ENCODE results near the gene PGGHG. TPM values are rescaled to one million over a fixed set of nuclear protein-coding genes. Genes with fewer than 3 reads are reported as not detected.

The PGGHG gene
- total RNA-seq, 1 donor from 2014 or later: 46.7 TPM

GRCh38 chr11:342328-342727 lies 53.4 kb downstream of the PGGHG start:
- peaks cover 15% of the 10 kb centered on the region for H3K4me1 ChIP-seq
- intact Hi-C loops (cut with DNase I): no loop called here
- H3K27me3 ChIP-seq: no peaks in the 10 kb centered on the region
- H3K9me3 ChIP-seq: no peaks in the 10 kb centered on the region
- DNase-seq (ENCODE audit: extremely low spot score in 2 of 2): no peak
- H3K27ac ChIP-seq: peak overlapping the region; percentile 5
- H3K4me3 ChIP-seq: no peak overlapping the region
- no peaks in the 10 kb centered on the region for H3K36me3 ChIP-seq
- TF ChIP-seq POLR2AphosphoS5 (IDR thresholded peaks at IDR 0.05; ENCODE audit: insufficient read depth in 1 of 2, low read depth in 1 of 2) (no peak), POLR2A (IDR thresholded peaks at IDR 0.05) (no peak)
- TF ChIP-seq, protein P1, sequence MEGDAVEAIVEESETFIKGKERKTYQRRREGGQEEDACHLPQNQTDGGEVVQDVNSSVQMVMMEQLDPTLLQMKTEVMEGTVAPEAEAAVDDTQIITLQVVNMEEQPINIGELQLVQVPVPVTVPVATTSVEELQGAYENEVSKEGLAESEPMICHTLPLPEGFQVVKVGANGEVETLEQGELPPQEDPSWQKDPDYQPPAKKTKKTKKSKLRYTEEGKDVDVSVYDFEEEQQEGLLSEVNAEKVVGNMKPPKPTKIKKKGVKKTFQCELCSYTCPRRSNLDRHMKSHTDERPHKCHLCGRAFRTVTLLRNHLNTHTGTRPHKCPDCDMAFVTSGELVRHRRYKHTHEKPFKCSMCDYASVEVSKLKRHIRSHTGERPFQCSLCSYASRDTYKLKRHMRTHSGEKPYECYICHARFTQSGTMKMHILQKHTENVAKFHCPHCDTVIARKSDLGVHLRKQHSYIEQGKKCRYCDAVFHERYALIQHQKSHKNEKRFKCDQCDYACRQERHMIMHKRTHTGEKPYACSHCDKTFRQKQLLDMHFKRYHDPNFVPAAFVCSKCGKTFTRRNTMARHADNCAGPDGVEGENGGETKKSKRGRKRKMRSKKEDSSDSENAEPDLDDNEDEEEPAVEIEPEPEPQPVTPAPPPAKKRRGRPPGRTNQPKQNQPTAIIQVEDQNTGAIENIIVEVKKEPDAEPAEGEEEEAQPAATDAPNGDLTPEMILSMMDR (IDR thresholded peaks at IDR 0.05): no peak

DNA sequence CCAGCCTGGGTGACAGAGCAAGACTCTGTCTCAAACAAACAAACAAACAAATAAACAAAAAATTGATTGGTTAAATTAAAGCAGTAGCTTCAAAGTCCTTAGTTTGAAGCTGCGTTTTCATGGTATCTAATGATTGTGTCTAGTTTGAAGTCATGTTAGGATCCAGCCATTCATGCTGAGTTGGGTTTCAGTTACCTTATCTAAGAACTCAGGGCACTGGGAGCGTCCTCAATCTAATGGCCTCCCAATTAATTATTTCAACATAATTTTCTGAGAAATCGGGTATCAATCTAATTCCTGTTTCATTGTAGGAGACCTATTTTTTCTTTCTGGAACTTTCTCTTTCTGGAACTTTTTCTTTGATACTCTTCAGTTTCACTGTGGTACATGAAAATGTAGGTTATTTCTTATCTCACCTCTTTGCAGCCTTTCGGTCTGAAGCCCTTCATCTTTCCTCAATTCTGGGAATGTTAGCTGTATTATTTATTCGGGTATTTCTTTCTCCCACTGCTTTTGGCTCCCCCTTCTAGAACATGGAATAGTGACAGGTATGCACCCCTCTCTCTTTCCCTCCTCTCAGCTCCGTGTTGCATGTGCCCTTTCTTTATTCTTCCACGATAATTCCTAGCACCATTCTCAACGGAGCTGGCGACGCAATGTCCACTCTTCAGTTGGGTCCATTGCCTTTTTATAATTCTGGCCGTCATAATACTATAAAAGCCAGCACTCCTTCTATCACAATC lies 56.1 kb downstream of the PGGHG start:
- no peak for TF ChIP-seq POLR2A (IDR thresholded peaks at IDR 0.05)
- TF ChIP-seq, protein P1 (IDR thresholded peaks at IDR 0.05): no peak
- TF ChIP-seq POLR2AphosphoS5 (IDR thresholded peaks at IDR 0.05; ENCODE audit: insufficient read depth in 1 of 2, low read depth in 1 of 2): no peak
- H3K27ac ChIP-seq: no peak overlapping the region
- no peak overlapping the region for H3K4me3 ChIP-seq
- DNase-seq (ENCODE audit: extremely low spot score in 2 of 2): no peak
- no peaks in the 10 kb centered on the region for H3K27me3 ChIP-seq
- intact Hi-C loops (cut with DNase I): no loop called here
- peaks cover 11% of the 10 kb centered on the region for H3K4me1 ChIP-seq
- H3K9me3 ChIP-seq: no peaks in the 10 kb centered on the region
- no peaks in the 10 kb centered on the region for H3K36me3 ChIP-seq

Small RNA genes lying within 50 kb of the gene (small RNA-seq; reads per million reads assigned to genes)
- not detected for gene AC136475.6

Other genes with a start within 250 kb of the PGGHG start
- not detected for gene SCGB1C1, start 96.0 kb upstream of the PGGHG start, total RNA-seq
- gene BET1L, start 81.7 kb upstream of the PGGHG start, total RNA-seq: 26.5 TPM
- gene RIC8A, start 81.4 kb upstream of the PGGHG start, total RNA-seq: 90.1 TPM
- 5.6 TPM for gene SIRT3, start 52.8 kb upstream of the PGGHG start, total RNA-seq
- 71.9 TPM for gene PSMD13, start 52.1 kb upstream of the PGGHG start, total RNA-seq
- 0.49 TPM for gene NLRP6, start 10.7 kb upstream of the PGGHG start, total RNA-seq
- gene IFITM5, start 10.4 kb downstream of the PGGHG start, total RNA-seq: not detected
- gene IFITM2, start 18.7 kb downstream of the PGGHG start, total RNA-seq: 780 TPM
- 379 TPM for gene IFITM1, start 24.9 kb downstream of the PGGHG start, total RNA-seq
- 908 TPM for gene IFITM3, start 31.7 kb downstream of the PGGHG start, total RNA-seq
- 15.5 TPM for gene B4GALNT4, start 80.4 kb downstream of the PGGHG start, total RNA-seq
- gene PKP3, start 105.1 kb downstream of the PGGHG start, total RNA-seq: 117 TPM
- gene SIGIRR, start 125.9 kb downstream of the PGGHG start, total RNA-seq: 48.1 TPM
- 12.0 TPM for gene ANO9, start 152.9 kb downstream of the PGGHG start, total RNA-seq
- gene PTDSS2, start 161.2 kb downstream of the PGGHG start, total RNA-seq: 36.1 TPM
- 252 TPM for gene RNH1, start 218.1 kb downstream of the PGGHG start, total RNA-seq
- 53.5 TPM for gene HRAS, start 246.4 kb downstream of the PGGHG start, total RNA-seq
- gene LRRC56, start 248.4 kb downstream of the PGGHG start, total RNA-seq: 0.49 TPM